Epithelial cell of esophagus (primary cell): ENCODE measurements around the gene DGAT2.

Source experiments
- DNase-seq: peaks from one replicate; pipeline ENCODE4 v3.0.0; 2010; ENCODE audit warnings: low read depth
- H3K4me3 ChIP-seq: 2 replicates; pipeline ENCODE4 v1.5.1; 2011; ENCODE audit warnings: mild to moderate bottlenecking, low read length, control low read depth
- CTCF ChIP-seq: IDR thresholded peaks from 2 replicates; pipeline ENCODE4 v1.5.1; 2011; ENCODE audit warnings: low read depth, mild to moderate bottlenecking, low read length, control low read depth, inconsistent platforms; ENCODE audit not compliant: insufficient read depth; ENCODE audit errors: missing control alignments

DGAT2 gene

GRCh38 chr11:75793966-75794365, 25.4 kb downstream of the DGAT2 start:
- no peak for TF ChIP-seq CTCF
- no peak overlapping the region for H3K4me3 ChIP-seq

GRCh38 chr11:75795276-75796090, 26.9 kb downstream of the DGAT2 start:
- no peak for TF ChIP-seq CTCF
- peak; percentile 23 for DNase-seq
- H3K4me3 ChIP-seq: no peak overlapping the region

More at GRCh38 chr11:75793966-75794365, 25.4 kb downstream of the DGAT2 start:
- DNase-seq: no peak

GRCh38 chr11:75796091-75796435, 27.5 kb downstream of the DGAT2 start:
- TF ChIP-seq CTCF: no peak
- no peak overlapping the region for H3K4me3 ChIP-seq
- no peak for DNase-seq

GRCh38 chr11:75797116-75797515, 28.5 kb downstream of the DGAT2 start:
- peak; percentile 45 for DNase-seq
- no peak for TF ChIP-seq CTCF
- no peak overlapping the region for H3K4me3 ChIP-seq

- no peak for TF ChIP-seq CTCF
- peak; percentile 50 for DNase-seq
- H3K4me3 ChIP-seq: no peak overlapping the region
Measured at GRCh38 chr11:75797792-75798191, 29.2 kb downstream of the DGAT2 start.

GRCh38 chr11:75800136-75800675, 31.6 kb downstream of the DGAT2 start:
- H3K4me3 ChIP-seq: no peak overlapping the region
- TF ChIP-seq CTCF: no peak
- no peak for DNase-seq

GRCh38 chr11:75800728-75801361, 32.3 kb downstream of the DGAT2 start:
- no peak for TF ChIP-seq CTCF

More at GRCh38 chr11:75800728-75801361, 32.3 kb downstream of the DGAT2 start:
- no peak overlapping the region for H3K4me3 ChIP-seq
- DNase-seq: peak; percentile 28
